ENCODE measurements around the gene ZFAND2B. TPM values are rescaled to one million over a fixed set of nuclear protein-coding genes. Genes with fewer than 3 reads are reported as not detected.

The ZFAND2B gene
- polyA plus RNA-seq, 1 donor from 2014 or later, result 73.6 TPM

- H3F3A ChIP-seq (ENCODE audit: insufficient read depth, low read length, poor library complexity, severe bottlenecking), result no peaks in the 10 kb centered on the region
- H3K4me3 ChIP-seq (ENCODE audit: low read length), result peak overlapping the region; percentile 78
- peak overlapping the region; percentile 87 for H2AFZ ChIP-seq (ENCODE audit: low read depth, low read length)
- H3K9ac ChIP-seq (ENCODE audit: low read length), result peak overlapping the region; percentile 90
- TF ChIP-seq SMC3 (conservative IDR thresholded peaks at IDR 0.05; ENCODE audit: poor library complexity) (no peak), CTCF (IDR thresholded peaks at IDR 0.05; ENCODE audit: poor library complexity, severe bottlenecking) (no peak), MXI1 (conservative IDR thresholded peaks at IDR 0.05; ENCODE audit: poor library complexity, severe bottlenecking) (no peak), TAF1 (IDR thresholded peaks at IDR 0.05; ENCODE audit: low read depth) (no peak), POLR2AphosphoS5 (IDR thresholded peaks at IDR 0.05) (no peak), REST (IDR thresholded peaks at IDR 0.05; ENCODE audit: borderline replicate concordance) (no peak), RAD21 (conservative IDR thresholded peaks at IDR 0.05) (no peak), EP300 (conservative IDR thresholded peaks at IDR 0.05; ENCODE audit: poor library complexity, severe bottlenecking) (no peak), EZH2 (IDR thresholded peaks at IDR 0.05; ENCODE audit: borderline replicate concordance, insufficient read depth, low read length, poor library complexity, severe bottlenecking) (no peak)
- no peaks in the 10 kb centered on the region for H3K9me3 ChIP-seq (ENCODE audit: low read length)
- H3K27me3 ChIP-seq (ENCODE audit: insufficient read depth, low read depth, low read length), result no peaks in the 10 kb centered on the region
- H3K27ac ChIP-seq (ENCODE audit: low read length), result peak overlapping the region; percentile 96
- H3K36me3 ChIP-seq (ENCODE audit: insufficient read depth, low read length), result no peaks in the 10 kb centered on the region
- H3K79me2 ChIP-seq (replicated peaks; ENCODE audit: insufficient read depth, low read length), result no peaks in the 10 kb centered on the region
- H4K20me1 ChIP-seq (ENCODE audit: insufficient read depth), result no peaks in the 10 kb centered on the region
- H3K9me2 ChIP-seq (ENCODE audit: insufficient read depth, low read length), result no peaks in the 10 kb centered on the region
- H3K4me2 ChIP-seq (ENCODE audit: low read length), result peak overlapping the region; percentile 76
These were observed 628 bp upstream of the ZFAND2B start for GRCh38 chr2:219205981-219206327.

GRCh38 chr2:219207134-219207883 lies 727 bp downstream of the ZFAND2B start:
- Histone ChIP-seq H3K9me2 (ENCODE audit: insufficient read depth, low read length) (no peaks in the 10 kb centered on the region), H3K4me2 (ENCODE audit: low read length) (peak overlapping the region; percentile 95), H3K4me3 (ENCODE audit: low read length) (peak overlapping the region; percentile 78), H3K27me3 (ENCODE audit: insufficient read depth, low read depth, low read length) (no peaks in the 10 kb centered on the region), H3K27ac (ENCODE audit: low read length) (peak overlapping the region; percentile 96), H3K9ac (ENCODE audit: low read length) (peak overlapping the region; percentile 90), H3K9me3 (ENCODE audit: low read length) (no peaks in the 10 kb centered on the region), H4K20me1 (ENCODE audit: insufficient read depth) (no peaks in the 10 kb centered on the region), H3K36me3 (ENCODE audit: insufficient read depth, low read length) (no peaks in the 10 kb centered on the region), H3K79me2 (replicated peaks; ENCODE audit: insufficient read depth, low read length) (no peaks in the 10 kb centered on the region), H3F3A (ENCODE audit: insufficient read depth, low read length, poor library complexity, severe bottlenecking) (no peaks in the 10 kb centered on the region), H2AFZ (ENCODE audit: low read depth, low read length) (peak overlapping the region; percentile 40)
- peak; percentile 63 for TF ChIP-seq MXI1 (conservative IDR thresholded peaks at IDR 0.05; ENCODE audit: poor library complexity, severe bottlenecking)
- no peak for TF ChIP-seq SMC3 (conservative IDR thresholded peaks at IDR 0.05; ENCODE audit: poor library complexity)
